SK-N-SH treated with all-trans-retinoic acid at 6 μM for 48 hours (cell line): ENCODE measurements around the gene TSHZ2.
"Not testable (repeated sequence)": the region's sequence is repeated elsewhere in the genome, so short reads cannot be mapped to it uniquely, and the experiment has no call there.

Source experiments
- ATAC-seq: fragments of 200-7000 bp; cut with Tn5 transposase; 3 replicates; pipeline ENCODE4 v1.9.1; 2020; ENCODE audit warnings: mild to moderate bottlenecking, moderate library complexity
- ARNTL ChIP-seq: fragments of 450-650 bp; formaldehyde crosslinking; IDR thresholded peaks from 2 replicates; pipeline ENCODE4 v1.5.0; 2020; ENCODE audit warnings: low read depth, mild to moderate bottlenecking, moderate library complexity, borderline replicate concordance
- BACH2 ChIP-seq: fragments of 250-450 bp; sonication (Bioruptor Pico); IDR thresholded peaks from 2 replicates; pipeline ENCODE4 v1.9.0; 2021; ENCODE audit warnings: mild to moderate bottlenecking, borderline replicate concordance
- CREB5 ChIP-seq: fragments of 250-450 bp; sonication (Bioruptor Pico); IDR thresholded peaks from 2 replicates; pipeline ENCODE4 v1.5.1; 2020; ENCODE audit warnings: low read depth, mild to moderate bottlenecking, moderate library complexity
- CSDC2 ChIP-seq: fragments of 250-450 bp; sonication (Bioruptor Pico); IDR thresholded peaks from 2 replicates; pipeline ENCODE4 v1.5.0; 2020; ENCODE audit warnings: mild to moderate bottlenecking, moderate library complexity
- CSRNP3 ChIP-seq: fragments of 250-450 bp; sonication (Bioruptor Pico); IDR thresholded peaks from 2 replicates; pipeline ENCODE4 v1.5.1; 2021; ENCODE audit warnings: mild to moderate bottlenecking, moderate library complexity
- ESRRG ChIP-seq: fragments of 250-450 bp; sonication (Bioruptor Pico); IDR thresholded peaks from 2 replicates; pipeline ENCODE4 v1.6.1; 2021; ENCODE audit warnings: mild to moderate bottlenecking
- GLIS3 ChIP-seq: fragments of 250-450 bp; sonication (Bioruptor Pico); IDR thresholded peaks from 2 replicates; pipeline ENCODE4 v1.5.0; 2020; ENCODE audit warnings: mild to moderate bottlenecking, moderate library complexity
- ISL1 ChIP-seq: fragments of 250-450 bp; sonication (Bioruptor Pico); IDR thresholded peaks from 2 replicates; pipeline ENCODE4 v2.1.2; 2022; ENCODE audit warnings: mild to moderate bottlenecking, moderate library complexity
- OSR1 ChIP-seq: fragments of 250-450 bp; sonication (Bioruptor Pico); IDR thresholded peaks from 2 replicates; pipeline ENCODE4 v1.8.0; 2022; ENCODE audit warnings: moderate library complexity, mild to moderate bottlenecking, inconsistent platforms
- PATZ1 ChIP-seq: fragments of 250-450 bp; sonication (Bioruptor Pico); IDR thresholded peaks from 2 replicates; pipeline ENCODE4 v1.8.0; 2020; ENCODE audit warnings: mild to moderate bottlenecking, moderate library complexity, borderline replicate concordance
- POU6F1 ChIP-seq: fragments of 250-450 bp; sonication (Bioruptor Pico); IDR thresholded peaks from 2 replicates; pipeline ENCODE4 v1.8.0; 2021; ENCODE audit warnings: low read depth, mild to moderate bottlenecking, moderate library complexity, borderline replicate concordance
- PPARA ChIP-seq: fragments of 250-450 bp; sonication (Bioruptor Pico); IDR thresholded peaks from 2 replicates; pipeline ENCODE4 v1.5.0; 2020; ENCODE audit warnings: mild to moderate bottlenecking, borderline replicate concordance
- RARB ChIP-seq: fragments of 250-450 bp; sonication (Bioruptor Pico); IDR thresholded peaks from 2 replicates; pipeline ENCODE4 v1.8.0; 2021; ENCODE audit warnings: mild to moderate bottlenecking, moderate library complexity
- SNAI2 ChIP-seq: fragments of 250-450 bp; sonication (Bioruptor Pico); IDR thresholded peaks from 2 replicates; pipeline ENCODE4 v1.5.0; 2020; ENCODE audit warnings: mild to moderate bottlenecking, moderate library complexity
- TCF4 ChIP-seq: fragments of 250-450 bp; sonication (Bioruptor Pico); IDR thresholded peaks from 2 replicates; pipeline ENCODE4 v1.8.0; 2021; ENCODE audit warnings: mild to moderate bottlenecking, moderate library complexity, borderline replicate concordance
- TOX ChIP-seq: fragments of 250-450 bp; sonication (Bioruptor Pico); IDR thresholded peaks from 2 replicates; pipeline ENCODE4 v1.8.0; 2021; ENCODE audit warnings: mild to moderate bottlenecking, moderate library complexity, borderline replicate concordance
- ZC3H10 ChIP-seq: fragments of 250-450 bp; sonication (Bioruptor Pico); IDR thresholded peaks from 2 replicates; pipeline ENCODE4 v1.5.1; 2021; ENCODE audit warnings: mild to moderate bottlenecking, moderate library complexity
- ZFP3 ChIP-seq: fragments of 250-450 bp; sonication (Bioruptor Pico); IDR thresholded peaks from 2 replicates; pipeline ENCODE4 v1.5.0; 2020; ENCODE audit warnings: mild to moderate bottlenecking, moderate library complexity
- ZFP30 ChIP-seq: fragments of 450-650 bp; formaldehyde crosslinking; IDR thresholded peaks from 2 replicates; pipeline ENCODE4 v1.5.0; 2022; ENCODE audit warnings: mild to moderate bottlenecking, moderate library complexity
- ZNF565 ChIP-seq: fragments of 450-650 bp; formaldehyde crosslinking; conservative IDR thresholded peaks from 2 replicates; pipeline ENCODE4 v1.5.0; 2020; ENCODE audit warnings: low read depth, mild to moderate bottlenecking, moderate library complexity
- ZNF70 ChIP-seq: fragments of 450-650 bp; formaldehyde crosslinking; IDR thresholded peaks from 2 replicates; pipeline ENCODE4 v1.5.0; 2020; ENCODE audit warnings: mild to moderate bottlenecking, moderate library complexity
- ZNF8 ChIP-seq: fragments of 450-650 bp; formaldehyde crosslinking; IDR thresholded peaks from 2 replicates; pipeline ENCODE4 v1.5.0; 2020; ENCODE audit warnings: mild to moderate bottlenecking, moderate library complexity

TSHZ2 gene

GRCh38 chr20:53428588-53428987 lies 456.4 kb downstream of the TSHZ2 start:
- TF ChIP-seq ARNTL (no peak), ZNF8 (no peak), OSR1 (CRISPR knock-in tag) (no peak), ZFP30 (CRISPR knock-in tag) (no peak), POU6F1 (CRISPR knock-in tag) (no peak), TOX (no peak), ISL1 (CRISPR knock-in tag) (no peak), GLIS3 (CRISPR knock-in tag) (no peak), PATZ1 (CRISPR knock-in tag) (no peak), ESRRG (CRISPR knock-in tag) (no peak), RARB (no peak), SNAI2 (CRISPR knock-in tag) (no peak), BACH2 (CRISPR knock-in tag) (no peak), ZC3H10 (CRISPR knock-in tag) (no peak), CSDC2 (CRISPR knock-in tag) (no peak), PPARA (CRISPR knock-in tag) (no peak), ZNF70 (CRISPR knock-in tag) (no peak), ZNF565 (CRISPR knock-in tag) (no peak), TCF4 (CRISPR knock-in tag) (no peak), ZFP3 (no peak)
- no peak for ATAC-seq

- ATAC-seq = no peak
- TF ChIP-seq ZFP3 (no peak), OSR1 (CRISPR knock-in tag) (no peak), TCF4 (CRISPR knock-in tag) (no peak), ISL1 (CRISPR knock-in tag) (no peak), CSDC2 (CRISPR knock-in tag) (no peak)
Observed at GRCh38 chr20:53428996-53429395, 456.8 kb downstream of the TSHZ2 start.

GRCh38 chr20:53434662-53435061 lies 462.5 kb downstream of the TSHZ2 start:
- TF ChIP-seq ZFP30 (CRISPR knock-in tag) (no peak), PPARA (CRISPR knock-in tag) (no peak)

GRCh38 chr20:53436927-53437326 lies 464.8 kb downstream of the TSHZ2 start:
- not testable (repeated sequence) for ATAC-seq

More at GRCh38 chr20:53434662-53435061, 462.5 kb downstream of the TSHZ2 start:
- no peak for ATAC-seq

- TF ChIP-seq ZNF565 (CRISPR knock-in tag) (no peak), ARNTL (no peak), ZNF70 (CRISPR knock-in tag) (no peak), RARB (no peak), TOX (no peak), CSRNP3 (no peak), ZFP30 (CRISPR knock-in tag) (no peak), BACH2 (CRISPR knock-in tag) (no peak), ESRRG (CRISPR knock-in tag) (no peak), TCF4 (CRISPR knock-in tag) (no peak), ZC3H10 (CRISPR knock-in tag) (no peak), CREB5 (no peak)
- ATAC-seq = no peak
Observed at GRCh38 chr20:53438368-53438767, 466.2 kb downstream of the TSHZ2 start.
